Osteocyte (in vitro differentiated cells): ENCODE measurements around the gene FLII. TPM values are rescaled to one million over a fixed set of nuclear protein-coding genes. Genes with fewer than 3 reads are reported as not detected.
"Not testable (repeated sequence)": the region's sequence is repeated elsewhere in the genome, so short reads cannot be mapped to it uniquely, and the experiment has no call there.

Source experiments
- DNase-seq: peaks from one replicate; pipeline ENCODE4 v3.0.0; 2021; ENCODE audit warnings: mixed read lengths; ENCODE audit not compliant: unreplicated experiment; ENCODE audit errors: extremely low spot score
- H3K27ac Mint-ChIP-seq: one replicate; pipeline ENCODE4 v1.8.0; 2021; ENCODE audit warnings: mild to moderate bottlenecking, mixed read lengths; ENCODE audit not compliant: unreplicated experiment
- H3K27me3 Mint-ChIP-seq: one replicate; pipeline ENCODE4 v1.8.0; 2021; ENCODE audit warnings: mixed read lengths; ENCODE audit not compliant: unreplicated experiment
- H3K36me3 Mint-ChIP-seq: one replicate; pipeline ENCODE4 v1.8.0; 2021; ENCODE audit warnings: mixed read lengths; ENCODE audit not compliant: unreplicated experiment
- H3K4me1 Mint-ChIP-seq: one replicate; pipeline ENCODE4 v1.8.0; 2021; ENCODE audit warnings: mixed read lengths; ENCODE audit not compliant: unreplicated experiment
- H3K4me3 Mint-ChIP-seq: one replicate; pipeline ENCODE4 v1.8.0; 2021; ENCODE audit warnings: mild to moderate bottlenecking, moderate library complexity, mixed read lengths; ENCODE audit not compliant: unreplicated experiment
- H3K9me3 Mint-ChIP-seq: one replicate; pipeline ENCODE4 v1.8.0; 2021; ENCODE audit warnings: mixed read lengths; ENCODE audit not compliant: unreplicated experiment
- CTCF ChIP-seq: fragments of 200-600 bp; sonication (generic); IDR thresholded peaks from 2 replicates; pipeline ENCODE4 v1.5.0; 2021; ENCODE audit warnings: antibody characterized with exemption, mild to moderate bottlenecking, moderate library complexity
- long read RNA-seq: library from polyadenylated mRNA; unstranded; transcript quantifications from one replicate; pipeline ENCODE4 v2.0.0, GENCODE V29; 2021
- total RNA-seq: library from RNA; stranded (reverse); gene quantifications from 2 replicates; pipeline ENCODE4 v1.2.1, GENCODE V29; 2021

The FLII gene
- 212 and 214 TPM in 2 replicates for total RNA-seq
- long read RNA-seq, full-length matches to known transcripts: 59 of 174 reads
- long read RNA-seq, partial matches to known transcripts: 59 of 174 reads
- long read RNA-seq, other reads (novel, unspliced or antisense): 56 of 174 reads

DNA sequence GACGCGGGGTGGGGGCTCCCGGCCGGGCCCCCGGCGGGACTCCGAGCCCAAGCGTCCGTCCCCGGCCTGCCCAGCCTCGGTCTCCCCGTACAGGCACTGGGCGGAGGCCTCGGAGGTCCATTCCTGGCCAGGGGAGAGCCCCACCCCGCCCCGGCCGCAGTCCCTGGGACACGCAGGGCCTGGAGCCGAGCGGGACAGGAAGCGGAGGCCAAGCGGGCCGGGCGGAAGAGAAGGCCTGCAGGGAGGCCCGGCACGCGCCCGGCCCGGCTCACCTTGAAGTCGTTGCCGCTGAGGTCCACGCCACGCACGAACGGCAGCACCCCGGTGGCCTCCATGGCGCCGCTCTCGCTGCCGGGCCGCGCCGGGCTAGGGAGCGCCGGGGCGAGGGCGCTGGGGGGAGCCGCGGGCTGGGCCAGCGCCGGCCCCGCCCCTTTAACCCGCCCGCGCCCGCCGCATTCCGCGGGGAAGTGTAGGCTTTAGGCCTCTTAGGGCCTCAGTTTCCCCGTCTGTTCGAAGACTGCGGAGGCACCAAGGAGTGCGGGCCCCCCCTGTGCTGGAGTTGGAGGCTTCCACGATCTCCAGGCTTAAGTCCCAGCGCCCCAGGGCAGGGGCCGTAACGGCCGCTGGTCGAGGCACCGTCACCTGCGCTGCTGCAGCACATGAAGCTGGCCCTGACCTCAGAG lies at the start of gene FLII:
Gene FLII, minus strand, starts transcription at position 383 of the 683 bp plus-strand sequence. Its CDS starts 48 bp downstream, at position 335.
- Mint-ChIP-seq H3K4me1 (peaks cover 35% of the 10 kb centered on the region), H3K9me3 (no peaks in the 10 kb centered on the region), H3K27ac (peak within 1 kb of the TSS; percentile 89), H3K4me3 (peak within 1 kb of the TSS; percentile 94), H3K36me3 (peaks cover 9% of the 10 kb centered on the region), H3K27me3 (no peaks in the 10 kb centered on the region)
- no peak for DNase-seq
- TF ChIP-seq CTCF: no peak

GRCh38 chr17:18303206-18303605 lies 44.7 kb upstream of the FLII start:
- H3K27me3 Mint-ChIP-seq, DNase-seq, H3K4me3 Mint-ChIP-seq, H3K27ac Mint-ChIP-seq, H3K9me3 Mint-ChIP-seq, H3K4me1 Mint-ChIP-seq: not testable (repeated sequence)
- peaks cover 42% of the 10 kb centered on the region for H3K36me3 Mint-ChIP-seq

DNA sequence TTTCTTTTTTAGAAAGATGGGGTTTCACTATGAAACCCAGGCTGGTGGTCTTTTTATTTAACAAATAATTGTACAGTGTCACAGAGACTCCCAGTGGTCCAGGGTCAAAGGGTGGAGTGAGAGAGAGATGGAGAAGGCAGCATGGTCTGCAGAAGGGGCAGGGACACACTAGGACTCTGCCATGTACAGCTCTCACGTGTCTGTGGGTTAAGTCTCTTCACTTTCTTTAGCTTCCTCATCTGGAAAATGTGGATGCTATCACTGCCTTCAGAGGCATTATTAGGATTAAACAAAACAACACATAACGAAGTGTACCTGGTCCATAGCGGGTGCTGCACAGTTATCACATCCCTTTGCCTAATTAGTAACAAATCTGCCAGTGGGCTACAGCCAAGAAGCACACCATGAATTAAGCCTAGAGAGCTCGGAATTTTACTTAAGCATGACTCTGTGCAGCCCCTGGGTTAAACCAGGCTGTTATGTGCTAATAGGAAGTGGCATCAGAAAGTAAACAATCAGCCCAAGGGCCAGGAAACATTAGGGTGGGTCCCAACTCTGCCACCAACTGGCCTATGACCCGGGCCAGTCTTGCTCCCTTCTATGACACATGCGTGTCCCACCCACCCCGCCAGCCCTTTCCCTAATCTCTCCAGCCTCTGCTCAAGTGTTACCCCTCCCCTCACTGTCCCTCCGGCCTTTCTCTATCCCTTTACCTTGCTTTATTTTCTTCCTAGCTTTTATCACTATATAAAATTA lies 42.4 kb upstream of the FLII start:
- Mint-ChIP-seq H3K27me3 (no peaks in the 10 kb centered on the region), H3K4me1 (no peaks in the 10 kb centered on the region), H3K36me3 (peaks cover 40% of the 10 kb centered on the region), H3K4me3 (no peak overlapping the region), H3K27ac (no peak overlapping the region), H3K9me3 (no peaks in the 10 kb centered on the region)
- no peak for DNase-seq
- no peak for TF ChIP-seq CTCF

GRCh38 chr17:18298061-18298460 lies 39.5 kb upstream of the FLII start:
- not testable (repeated sequence) for H3K4me3 Mint-ChIP-seq, H3K27me3 Mint-ChIP-seq, H3K27ac Mint-ChIP-seq, H3K9me3 Mint-ChIP-seq, H3K4me1 Mint-ChIP-seq, DNase-seq
- H3K36me3 Mint-ChIP-seq: peaks cover 35% of the 10 kb centered on the region

DNA sequence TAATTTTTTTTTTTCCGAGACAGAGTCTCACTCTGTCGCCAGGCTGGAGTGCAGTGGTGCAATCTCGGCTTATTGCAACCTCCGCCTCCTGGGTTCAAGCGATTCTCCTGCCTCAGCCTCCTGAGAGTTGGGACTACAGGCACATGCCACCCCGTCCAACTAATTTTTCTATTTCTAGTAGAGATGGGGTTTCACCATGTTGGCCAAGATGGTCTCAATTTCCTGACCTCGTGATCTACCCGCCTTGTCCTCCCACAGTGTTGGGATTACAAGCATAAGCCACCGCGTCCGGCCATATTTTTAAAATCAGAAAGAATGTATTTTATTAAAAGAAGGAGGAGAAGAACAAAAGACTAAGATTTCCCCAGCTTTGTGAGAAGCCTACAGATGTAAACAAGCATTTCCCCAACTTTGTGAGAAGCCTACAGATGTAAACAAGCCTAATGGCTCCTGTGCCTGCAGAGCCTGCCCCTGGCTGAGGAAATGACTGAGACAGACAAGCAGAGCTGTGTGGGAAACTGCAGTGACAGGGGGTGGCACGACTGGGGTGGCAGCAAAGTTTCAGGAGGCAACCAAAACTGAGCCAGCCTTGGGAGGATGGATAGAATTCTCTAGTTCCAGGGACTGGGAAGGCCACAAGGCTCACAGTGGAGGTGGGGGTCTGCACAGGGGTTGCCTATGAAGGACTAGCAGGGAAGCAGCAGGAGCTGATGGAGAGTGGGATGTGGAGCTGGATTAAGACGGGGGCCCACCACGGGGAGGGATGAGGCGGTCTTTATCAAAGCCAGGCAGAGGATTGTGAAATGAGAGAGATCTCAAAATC lies 33.4 kb upstream of the FLII start:
- no peaks in the 10 kb centered on the region for H3K9me3 Mint-ChIP-seq
- no peak overlapping the region for H3K27ac Mint-ChIP-seq
- peaks cover 46% of the 10 kb centered on the region for H3K36me3 Mint-ChIP-seq
- no peak for DNase-seq
- H3K27me3 Mint-ChIP-seq: no peaks in the 10 kb centered on the region
- no peak overlapping the region for H3K4me3 Mint-ChIP-seq
- H3K4me1 Mint-ChIP-seq: no peaks in the 10 kb centered on the region
- TF ChIP-seq CTCF: no peak
